K562 (cell line): ENCODE measurements around the gene SLC43A2. TPM values are rescaled to one million over a fixed set of nuclear protein-coding genes. Genes with fewer than 3 reads are reported as not detected.

Source experiments
- ATF7 ChIP-seq: fragments of 450-650 bp; IDR thresholded peaks from 2 replicates; pipeline ENCODE4 v1.7.1; 2014; ENCODE audit warnings: mild to moderate bottlenecking, moderate library complexity
- HCFC1 ChIP-seq: IDR thresholded peaks from 2 replicates; pipeline ENCODE4 v1.6.1; 2012; ENCODE audit warnings: low read depth, low read length, improper control_type of control experiment
- HMGN3 ChIP-seq: IDR thresholded peaks from 2 replicates; pipeline ENCODE4 v1.6.1; 2011; ENCODE audit warnings: borderline replicate concordance, low read depth, mild to moderate bottlenecking, mixed read lengths, low read length; ENCODE audit not compliant: insufficient read length; ENCODE audit errors: extremely low read depth
- KLF10 ChIP-seq: fragments of 250-450 bp; sonication (Bioruptor Pico); IDR thresholded peaks from 2 replicates; pipeline ENCODE4 v1.6.1; 2021; ENCODE audit warnings: matching md5 sums
- SMARCC2 ChIP-seq: fragments of 450-650 bp; IDR thresholded peaks from 2 replicates; pipeline ENCODE4 v1.6.1; 2017; ENCODE audit warnings: antibody characterized with exemption, moderate library complexity, mild to moderate bottlenecking, low read depth
- SP2 ChIP-seq: IDR thresholded peaks from 2 replicates; pipeline ENCODE4 v1.6.1; 2011; ENCODE audit warnings: mild to moderate bottlenecking, low read depth, low read length, moderate library complexity; ENCODE audit not compliant: poor library complexity, severe bottlenecking; ENCODE audit errors: extremely low read depth
- ZBTB7A ChIP-seq: IDR thresholded peaks from 2 replicates; pipeline ENCODE4 v1.6.1; 2011; ENCODE audit warnings: low read depth, mild to moderate bottlenecking, low read length, moderate library complexity, borderline replicate concordance; ENCODE audit not compliant: control insufficient read depth
- ZNF165 ChIP-seq: fragments of 250-450 bp; sonication (Bioruptor Pico); IDR thresholded peaks from 2 replicates; pipeline ENCODE4 v1.4.0; 2020; ENCODE audit warnings: borderline replicate concordance
- ZNF431 ChIP-seq: sonication (generic); formaldehyde crosslinking; IDR thresholded peaks from 2 replicates; pipeline ENCODE4 v1.8.0; 2022; ENCODE audit warnings: mild to moderate bottlenecking, missing genetic modification reagents
- ZNF445 ChIP-seq: fragments of 250-450 bp; sonication (Bioruptor Pico); IDR thresholded peaks from 2 replicates; pipeline ENCODE4 v1.4.0; 2020; ENCODE audit warnings: low read depth, mild to moderate bottlenecking, moderate library complexity
- polyA plus RNA-seq, 8 experiments: library from polyadenylated mRNA; depleted of rRNA in 4 of 8; stranded (reverse) in 5 of 8; unstranded in 3 of 8; fragments of >200 nt; fragmentation: Nextera tagmentation in 2 of 8; fragmentation: Illumina TruSeq in 1 of 8; extraction: Ambion mirVana in 2 of 8; extraction: Trizol in 1 of 8; gene quantifications; 2 replicates each; pipeline versions ENCODE4 v1.2.1 to v1.2.3, GENCODE V29; 2011 to 2014; ENCODE audit warnings: inconsistent platforms in 1 of 8, missing spikeins in 1 of 8
- total RNA-seq, 7 experiments: library from RNA; depleted of rRNA in 6 of 7; stranded (reverse); fragments of >200 nt in 6 of 7; fragmentation: Illumina TruSeq in 2 of 7; extraction: Trizol in 2 of 7; gene quantifications; 2 replicates each; pipeline versions ENCODE4 v1.2.1 to v1.2.3, GENCODE V29; 2011 to 2021; ENCODE audit warnings: low replicate concordance in 1 of 7
- TF ChIP-seq, protein P1 (sequence below): fragments of 200-600 bp; sonication (generic); IDR thresholded peaks from one replicate; pipeline ENCODE4 v1.6.1; 2012; ENCODE audit warnings: mild to moderate bottlenecking, low read depth, low read length, inconsistent platforms
- TF ChIP-seq, protein P2 (sequence below): fragments of 450-650 bp; IDR thresholded peaks from 2 replicates; pipeline ENCODE4 v1.7.0; 2016; ENCODE audit warnings: borderline replicate concordance

Gene SLC43A2
- total and polyA plus RNA-seq, 9 of the 15 experiments (the other 6 are each of a cell fraction or from before 2014, with no cell fraction given), result 0.03 to 10.2 (median 3.6) TPM

DNA sequence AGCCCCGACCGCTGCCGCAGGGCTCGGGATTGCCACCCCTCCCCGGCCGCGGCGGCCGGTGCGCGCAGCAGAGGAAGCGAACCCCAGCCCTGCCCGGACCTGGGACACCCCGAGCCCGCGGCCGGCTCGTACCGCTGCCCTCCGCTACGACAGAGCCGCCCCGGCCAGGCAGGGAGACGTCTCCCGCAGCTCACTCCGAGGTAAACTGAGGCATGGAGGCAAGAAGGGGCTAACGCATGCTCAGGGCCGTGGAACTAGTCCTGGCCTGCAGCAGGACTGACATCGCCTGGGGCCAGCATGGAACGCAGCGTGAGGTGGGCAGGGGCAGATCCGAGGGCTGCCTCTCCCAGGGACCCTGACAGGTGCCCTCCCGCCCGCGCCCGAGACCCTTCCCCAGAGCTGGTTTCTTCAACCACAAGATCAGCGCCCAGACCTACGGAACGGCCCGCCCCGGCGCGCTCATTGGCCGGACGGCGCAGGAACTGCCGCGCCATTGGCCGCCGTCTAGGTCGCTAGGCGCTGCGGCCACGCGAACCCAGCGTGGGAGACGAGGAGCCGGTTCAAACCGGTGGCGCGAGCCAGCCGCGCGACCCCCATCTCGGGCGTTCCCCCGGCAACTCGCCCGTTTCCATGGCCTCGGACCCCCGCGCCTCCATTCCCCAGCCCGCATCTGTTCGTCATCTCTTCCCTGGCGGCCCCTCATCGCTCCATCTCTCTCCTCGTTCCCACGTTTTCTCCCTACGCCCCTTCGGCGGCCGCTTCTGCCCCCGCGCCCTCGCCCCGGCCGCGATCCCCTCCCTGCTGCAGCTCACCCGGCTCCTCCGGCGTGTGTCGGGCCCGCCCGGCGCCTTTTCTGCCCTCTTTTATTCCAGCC lies at the start of gene SLC43A2 (continued):
- TF ChIP-seq, protein P1, sequence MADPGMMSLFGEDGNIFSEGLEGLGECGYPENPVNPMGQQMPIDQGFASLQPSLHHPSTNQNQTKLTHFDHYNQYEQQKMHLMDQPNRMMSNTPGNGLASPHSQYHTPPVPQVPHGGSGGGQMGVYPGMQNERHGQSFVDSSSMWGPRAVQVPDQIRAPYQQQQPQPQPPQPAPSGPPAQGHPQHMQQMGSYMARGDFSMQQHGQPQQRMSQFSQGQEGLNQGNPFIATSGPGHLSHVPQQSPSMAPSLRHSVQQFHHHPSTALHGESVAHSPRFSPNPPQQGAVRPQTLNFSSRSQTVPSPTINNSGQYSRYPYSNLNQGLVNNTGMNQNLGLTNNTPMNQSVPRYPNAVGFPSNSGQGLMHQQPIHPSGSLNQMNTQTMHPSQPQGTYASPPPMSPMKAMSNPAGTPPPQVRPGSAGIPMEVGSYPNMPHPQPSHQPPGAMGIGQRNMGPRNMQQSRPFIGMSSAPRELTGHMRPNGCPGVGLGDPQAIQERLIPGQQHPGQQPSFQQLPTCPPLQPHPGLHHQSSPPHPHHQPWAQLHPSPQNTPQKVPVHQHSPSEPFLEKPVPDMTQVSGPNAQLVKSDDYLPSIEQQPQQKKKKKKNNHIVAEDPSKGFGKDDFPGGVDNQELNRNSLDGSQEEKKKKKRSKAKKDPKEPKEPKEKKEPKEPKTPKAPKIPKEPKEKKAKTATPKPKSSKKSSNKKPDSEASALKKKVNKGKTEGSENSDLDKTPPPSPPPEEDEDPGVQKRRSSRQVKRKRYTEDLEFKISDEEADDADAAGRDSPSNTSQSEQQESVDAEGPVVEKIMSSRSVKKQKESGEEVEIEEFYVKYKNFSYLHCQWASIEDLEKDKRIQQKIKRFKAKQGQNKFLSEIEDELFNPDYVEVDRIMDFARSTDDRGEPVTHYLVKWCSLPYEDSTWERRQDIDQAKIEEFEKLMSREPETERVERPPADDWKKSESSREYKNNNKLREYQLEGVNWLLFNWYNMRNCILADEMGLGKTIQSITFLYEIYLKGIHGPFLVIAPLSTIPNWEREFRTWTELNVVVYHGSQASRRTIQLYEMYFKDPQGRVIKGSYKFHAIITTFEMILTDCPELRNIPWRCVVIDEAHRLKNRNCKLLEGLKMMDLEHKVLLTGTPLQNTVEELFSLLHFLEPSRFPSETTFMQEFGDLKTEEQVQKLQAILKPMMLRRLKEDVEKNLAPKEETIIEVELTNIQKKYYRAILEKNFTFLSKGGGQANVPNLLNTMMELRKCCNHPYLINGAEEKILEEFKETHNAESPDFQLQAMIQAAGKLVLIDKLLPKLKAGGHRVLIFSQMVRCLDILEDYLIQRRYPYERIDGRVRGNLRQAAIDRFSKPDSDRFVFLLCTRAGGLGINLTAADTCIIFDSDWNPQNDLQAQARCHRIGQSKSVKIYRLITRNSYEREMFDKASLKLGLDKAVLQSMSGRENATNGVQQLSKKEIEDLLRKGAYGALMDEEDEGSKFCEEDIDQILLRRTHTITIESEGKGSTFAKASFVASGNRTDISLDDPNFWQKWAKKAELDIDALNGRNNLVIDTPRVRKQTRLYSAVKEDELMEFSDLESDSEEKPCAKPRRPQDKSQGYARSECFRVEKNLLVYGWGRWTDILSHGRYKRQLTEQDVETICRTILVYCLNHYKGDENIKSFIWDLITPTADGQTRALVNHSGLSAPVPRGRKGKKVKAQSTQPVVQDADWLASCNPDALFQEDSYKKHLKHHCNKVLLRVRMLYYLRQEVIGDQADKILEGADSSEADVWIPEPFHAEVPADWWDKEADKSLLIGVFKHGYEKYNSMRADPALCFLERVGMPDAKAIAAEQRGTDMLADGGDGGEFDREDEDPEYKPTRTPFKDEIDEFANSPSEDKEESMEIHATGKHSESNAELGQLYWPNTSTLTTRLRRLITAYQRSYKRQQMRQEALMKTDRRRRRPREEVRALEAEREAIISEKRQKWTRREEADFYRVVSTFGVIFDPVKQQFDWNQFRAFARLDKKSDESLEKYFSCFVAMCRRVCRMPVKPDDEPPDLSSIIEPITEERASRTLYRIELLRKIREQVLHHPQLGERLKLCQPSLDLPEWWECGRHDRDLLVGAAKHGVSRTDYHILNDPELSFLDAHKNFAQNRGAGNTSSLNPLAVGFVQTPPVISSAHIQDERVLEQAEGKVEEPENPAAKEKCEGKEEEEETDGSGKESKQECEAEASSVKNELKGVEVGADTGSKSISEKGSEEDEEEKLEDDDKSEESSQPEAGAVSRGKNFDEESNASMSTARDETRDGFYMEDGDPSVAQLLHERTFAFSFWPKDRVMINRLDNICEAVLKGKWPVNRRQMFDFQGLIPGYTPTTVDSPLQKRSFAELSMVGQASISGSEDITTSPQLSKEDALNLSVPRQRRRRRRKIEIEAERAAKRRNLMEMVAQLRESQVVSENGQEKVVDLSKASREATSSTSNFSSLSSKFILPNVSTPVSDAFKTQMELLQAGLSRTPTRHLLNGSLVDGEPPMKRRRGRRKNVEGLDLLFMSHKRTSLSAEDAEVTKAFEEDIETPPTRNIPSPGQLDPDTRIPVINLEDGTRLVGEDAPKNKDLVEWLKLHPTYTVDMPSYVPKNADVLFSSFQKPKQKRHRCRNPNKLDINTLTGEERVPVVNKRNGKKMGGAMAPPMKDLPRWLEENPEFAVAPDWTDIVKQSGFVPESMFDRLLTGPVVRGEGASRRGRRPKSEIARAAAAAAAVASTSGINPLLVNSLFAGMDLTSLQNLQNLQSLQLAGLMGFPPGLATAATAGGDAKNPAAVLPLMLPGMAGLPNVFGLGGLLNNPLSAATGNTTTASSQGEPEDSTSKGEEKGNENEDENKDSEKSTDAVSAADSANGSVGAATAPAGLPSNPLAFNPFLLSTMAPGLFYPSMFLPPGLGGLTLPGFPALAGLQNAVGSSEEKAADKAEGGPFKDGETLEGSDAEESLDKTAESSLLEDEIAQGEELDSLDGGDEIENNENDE, result no peak
- TF ChIP-seq ZNF165 (CRISPR knock-in tag) (no peak), ZNF431 (CRISPR knock-in tag) (0 out of 2 replicates have a peak, but pooled peaks have one; percentile 41), SP2 (peak; percentile 29), ZNF445 (CRISPR knock-in tag) (no peak), HMGN3 (no peak), SMARCC2 (no peak), ATF7 (no peak; the same call in 1 of the 2 replicates), HCFC1 (no peak; the same call in 1 of the 2 replicates), ZBTB7A (peak; percentile 100), KLF10 (no peak)
- TF ChIP-seq, protein P2, sequence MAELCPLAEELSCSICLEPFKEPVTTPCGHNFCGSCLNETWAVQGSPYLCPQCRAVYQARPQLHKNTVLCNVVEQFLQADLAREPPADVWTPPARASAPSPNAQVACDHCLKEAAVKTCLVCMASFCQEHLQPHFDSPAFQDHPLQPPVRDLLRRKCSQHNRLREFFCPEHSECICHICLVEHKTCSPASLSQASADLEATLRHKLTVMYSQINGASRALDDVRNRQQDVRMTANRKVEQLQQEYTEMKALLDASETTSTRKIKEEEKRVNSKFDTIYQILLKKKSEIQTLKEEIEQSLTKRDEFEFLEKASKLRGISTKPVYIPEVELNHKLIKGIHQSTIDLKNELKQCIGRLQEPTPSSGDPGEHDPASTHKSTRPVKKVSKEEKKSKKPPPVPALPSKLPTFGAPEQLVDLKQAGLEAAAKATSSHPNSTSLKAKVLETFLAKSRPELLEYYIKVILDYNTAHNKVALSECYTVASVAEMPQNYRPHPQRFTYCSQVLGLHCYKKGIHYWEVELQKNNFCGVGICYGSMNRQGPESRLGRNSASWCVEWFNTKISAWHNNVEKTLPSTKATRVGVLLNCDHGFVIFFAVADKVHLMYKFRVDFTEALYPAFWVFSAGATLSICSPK, result no peak
